Neural cell (in vitro differentiated cells): Measurements from ENCODE around the gene NEK10. TPM values are rescaled to one million over a fixed set of nuclear protein-coding genes. Genes with fewer than 3 reads are reported as not detected.

Experiments used
- H2AFZ ChIP-seq: fragments of 200-600, 300-800 bp; sonication (generic), shearing (Covaris generic); 2 replicates; pipeline ENCODE4 v1.6.0; 2014; ENCODE audit warnings: low read depth, mild to moderate bottlenecking, antibody characterized with exemption, low read length, moderate library complexity
- H3F3A ChIP-seq: fragments of 200-600 bp; shearing (Covaris generic); 2 replicates; pipeline ENCODE4 v1.6.1; 2016; ENCODE audit warnings: mild to moderate bottlenecking, moderate library complexity, mixed read lengths, antibody characterized with exemption, low read length; ENCODE audit not compliant: insufficient read depth, poor library complexity, severe bottlenecking
- H3K27ac ChIP-seq: fragments of 200-600, 300-800 bp; sonication (generic), shearing (Covaris generic); 2 replicates; pipeline ENCODE4 v1.5.1; 2014; ENCODE audit warnings: mild to moderate bottlenecking, low read length, moderate library complexity
- H3K27me3 ChIP-seq: fragments of 300-800, 200-600 bp; sonication (generic), shearing (Covaris generic); 2 replicates; pipeline ENCODE4 v1.6.0; 2014; ENCODE audit warnings: mild to moderate bottlenecking, low read depth, low read length, moderate library complexity; ENCODE audit not compliant: insufficient read depth
- H3K36me3 ChIP-seq: fragments of 300-800, 200-600 bp; sonication (generic), shearing (Covaris generic); 2 replicates; pipeline ENCODE4 v1.5.1; 2014; ENCODE audit warnings: mild to moderate bottlenecking, antibody characterized with exemption, low read length, moderate library complexity; ENCODE audit not compliant: insufficient read depth
- H3K4me2 ChIP-seq: fragments of 300-800, 200-600 bp; sonication (generic), shearing (Covaris generic); 2 replicates; pipeline ENCODE4 v1.6.0; 2014; ENCODE audit warnings: mild to moderate bottlenecking, low read length
- H3K4me3 ChIP-seq: fragments of 300-800, 200-600 bp; sonication (generic), shearing (Covaris generic); 2 replicates; pipeline ENCODE4 v1.5.1; 2014; ENCODE audit warnings: mild to moderate bottlenecking, low read length, moderate library complexity
- H3K79me2 ChIP-seq: fragments of 200-600 bp; shearing (Covaris generic); replicated peaks from 2 replicates; pipeline ENCODE4 v1.6.0; 2014; ENCODE audit warnings: mild to moderate bottlenecking, low read length, moderate library complexity; ENCODE audit not compliant: insufficient read depth
- H3K9ac ChIP-seq: fragments of 300-800, 200-600 bp; sonication (generic), shearing (Covaris generic); 2 replicates; pipeline ENCODE4 v1.6.1; 2016; ENCODE audit warnings: mild to moderate bottlenecking, low read length, mixed read lengths
- H3K9me2 ChIP-seq: fragments of 200-600 bp; shearing (Covaris generic); 2 replicates; pipeline ENCODE4 v1.6.1; 2016; ENCODE audit warnings: mild to moderate bottlenecking, low read length, mixed read lengths; ENCODE audit not compliant: insufficient read depth
- H3K9me3 ChIP-seq: fragments of 200-600, 300-800 bp; sonication (generic), shearing (Covaris generic); 2 replicates; pipeline ENCODE4 v1.6.1; 2016; ENCODE audit warnings: mild to moderate bottlenecking, mixed run types, low read length, moderate library complexity, mixed read lengths
- H4K20me1 ChIP-seq: fragments of 200-600 bp; shearing (Covaris generic); 2 replicates; pipeline ENCODE4 v1.6.1; 2016; ENCODE audit warnings: mild to moderate bottlenecking, mixed run types; ENCODE audit not compliant: insufficient read depth
- CTCF ChIP-seq: fragments of 450-650 bp; IDR thresholded peaks from 2 replicates; pipeline ENCODE4 v1.5.1; 2014; ENCODE audit warnings: antibody characterized with exemption, mild to moderate bottlenecking, moderate library complexity; ENCODE audit not compliant: poor library complexity, severe bottlenecking
- EP300 ChIP-seq: fragments of 450-650 bp; conservative IDR thresholded peaks from 2 replicates; pipeline ENCODE4 v1.6.1; 2014; ENCODE audit warnings: antibody characterized with exemption, mild to moderate bottlenecking, moderate library complexity; ENCODE audit not compliant: poor library complexity, severe bottlenecking
- EZH2 ChIP-seq: fragments of 200-600, 300-800 bp; shearing (Covaris generic), sonication (generic); IDR thresholded peaks from 2 replicates; pipeline ENCODE4 v1.6.1; 2014; ENCODE audit warnings: antibody characterized with exemption, low read length, borderline replicate concordance, mild to moderate bottlenecking; ENCODE audit not compliant: insufficient read depth, poor library complexity, severe bottlenecking
- MXI1 ChIP-seq: fragments of 450-650 bp; conservative IDR thresholded peaks from 2 replicates; pipeline ENCODE4 v1.6.1; 2014; ENCODE audit warnings: antibody characterized with exemption, mild to moderate bottlenecking; ENCODE audit not compliant: poor library complexity, severe bottlenecking
- POLR2AphosphoS5 ChIP-seq: IDR thresholded peaks from 2 replicates; pipeline ENCODE4 v1.6.1; 2012
- RAD21 ChIP-seq: fragments of 450-650 bp; conservative IDR thresholded peaks from 2 replicates; pipeline ENCODE4 v1.6.1; 2014; ENCODE audit warnings: antibody characterized with exemption, mild to moderate bottlenecking, moderate library complexity
- REST ChIP-seq: IDR thresholded peaks from 2 replicates; pipeline ENCODE4 v1.6.1; 2012; ENCODE audit warnings: borderline replicate concordance
- SMC3 ChIP-seq: fragments of 450-650 bp; conservative IDR thresholded peaks from 2 replicates; pipeline ENCODE4 v1.6.1; 2014; ENCODE audit warnings: antibody characterized with exemption, mild to moderate bottlenecking, moderate library complexity; ENCODE audit not compliant: poor library complexity
- TAF1 ChIP-seq: IDR thresholded peaks from 2 replicates; pipeline ENCODE4 v1.6.1; 2012; ENCODE audit warnings: low read depth
- polyA plus RNA-seq: library from polyadenylated mRNA; depleted of rRNA; stranded (reverse); fragments of >200 nt; gene quantifications from 2 replicates; pipeline ENCODE4 v1.2.3, GENCODE V29; 2014

Gene NEK10
- polyA plus RNA-seq, 1 donor from 2014 or later = 17.6 TPM

GRCh38 chr3:27293939-27294338 is 75.2 kb downstream of the NEK10 start:
- Histone ChIP-seq H3K9me3 (no peaks in the 10 kb centered on the region), H3K27ac (no peak overlapping the region), H3K4me2 (no peak overlapping the region), H3K4me3 (no peak overlapping the region), H4K20me1 (no peaks in the 10 kb centered on the region), H2AFZ (no peak overlapping the region), H3F3A (no peaks in the 10 kb centered on the region), H3K9ac (no peak overlapping the region), H3K36me3 (no peaks in the 10 kb centered on the region), H3K27me3 (no peaks in the 10 kb centered on the region), H3K9me2 (no peaks in the 10 kb centered on the region), H3K79me2 (no peaks in the 10 kb centered on the region)
- TF ChIP-seq SMC3 = no peak
- TF ChIP-seq EP300 = no peak
- TF ChIP-seq POLR2AphosphoS5 = no peak
- TF ChIP-seq MXI1 = no peak
- TF ChIP-seq RAD21 = no peak
- TF ChIP-seq REST = no peak
- TF ChIP-seq TAF1 = no peak
- TF ChIP-seq EZH2 = no peak
- no peak for TF ChIP-seq CTCF

GRCh38 chr3:27290760-27291159 is 78.4 kb downstream of the NEK10 start:
- H3K9me2 ChIP-seq = no peaks in the 10 kb centered on the region
- H3K4me2 ChIP-seq = no peak overlapping the region
- H3K9me3 ChIP-seq = no peaks in the 10 kb centered on the region
- H3K27ac ChIP-seq = no peak overlapping the region
- no peaks in the 10 kb centered on the region for H3K79me2 ChIP-seq
- H4K20me1 ChIP-seq = no peaks in the 10 kb centered on the region
- no peak for TF ChIP-seq EP300
- no peak for TF ChIP-seq CTCF
- H3K36me3 ChIP-seq = no peaks in the 10 kb centered on the region
- no peaks in the 10 kb centered on the region for H3F3A ChIP-seq
- H3K4me3 ChIP-seq = no peak overlapping the region
- H2AFZ ChIP-seq = no peak overlapping the region
- H3K9ac ChIP-seq = no peak overlapping the region
- H3K27me3 ChIP-seq = no peaks in the 10 kb centered on the region
